ENCODE results near the gene ZC3H7A.
"Not testable (repeated sequence)": the region's sequence is repeated elsewhere in the genome, so short reads cannot be mapped to it uniquely, and the experiment has no call there.

The ZC3H7A gene, protein sequence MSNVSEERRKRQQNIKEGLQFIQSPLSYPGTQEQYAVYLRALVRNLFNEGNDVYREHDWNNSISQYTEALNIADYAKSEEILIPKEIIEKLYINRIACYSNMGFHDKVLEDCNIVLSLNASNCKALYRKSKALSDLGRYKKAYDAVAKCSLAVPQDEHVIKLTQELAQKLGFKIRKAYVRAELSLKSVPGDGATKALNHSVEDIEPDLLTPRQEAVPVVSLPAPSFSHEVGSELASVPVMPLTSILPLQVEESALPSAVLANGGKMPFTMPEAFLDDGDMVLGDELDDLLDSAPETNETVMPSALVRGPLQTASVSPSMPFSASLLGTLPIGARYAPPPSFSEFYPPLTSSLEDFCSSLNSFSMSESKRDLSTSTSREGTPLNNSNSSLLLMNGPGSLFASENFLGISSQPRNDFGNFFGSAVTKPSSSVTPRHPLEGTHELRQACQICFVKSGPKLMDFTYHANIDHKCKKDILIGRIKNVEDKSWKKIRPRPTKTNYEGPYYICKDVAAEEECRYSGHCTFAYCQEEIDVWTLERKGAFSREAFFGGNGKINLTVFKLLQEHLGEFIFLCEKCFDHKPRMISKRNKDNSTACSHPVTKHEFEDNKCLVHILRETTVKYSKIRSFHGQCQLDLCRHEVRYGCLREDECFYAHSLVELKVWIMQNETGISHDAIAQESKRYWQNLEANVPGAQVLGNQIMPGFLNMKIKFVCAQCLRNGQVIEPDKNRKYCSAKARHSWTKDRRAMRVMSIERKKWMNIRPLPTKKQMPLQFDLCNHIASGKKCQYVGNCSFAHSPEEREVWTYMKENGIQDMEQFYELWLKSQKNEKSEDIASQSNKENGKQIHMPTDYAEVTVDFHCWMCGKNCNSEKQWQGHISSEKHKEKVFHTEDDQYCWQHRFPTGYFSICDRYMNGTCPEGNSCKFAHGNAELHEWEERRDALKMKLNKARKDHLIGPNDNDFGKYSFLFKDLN

DNA sequence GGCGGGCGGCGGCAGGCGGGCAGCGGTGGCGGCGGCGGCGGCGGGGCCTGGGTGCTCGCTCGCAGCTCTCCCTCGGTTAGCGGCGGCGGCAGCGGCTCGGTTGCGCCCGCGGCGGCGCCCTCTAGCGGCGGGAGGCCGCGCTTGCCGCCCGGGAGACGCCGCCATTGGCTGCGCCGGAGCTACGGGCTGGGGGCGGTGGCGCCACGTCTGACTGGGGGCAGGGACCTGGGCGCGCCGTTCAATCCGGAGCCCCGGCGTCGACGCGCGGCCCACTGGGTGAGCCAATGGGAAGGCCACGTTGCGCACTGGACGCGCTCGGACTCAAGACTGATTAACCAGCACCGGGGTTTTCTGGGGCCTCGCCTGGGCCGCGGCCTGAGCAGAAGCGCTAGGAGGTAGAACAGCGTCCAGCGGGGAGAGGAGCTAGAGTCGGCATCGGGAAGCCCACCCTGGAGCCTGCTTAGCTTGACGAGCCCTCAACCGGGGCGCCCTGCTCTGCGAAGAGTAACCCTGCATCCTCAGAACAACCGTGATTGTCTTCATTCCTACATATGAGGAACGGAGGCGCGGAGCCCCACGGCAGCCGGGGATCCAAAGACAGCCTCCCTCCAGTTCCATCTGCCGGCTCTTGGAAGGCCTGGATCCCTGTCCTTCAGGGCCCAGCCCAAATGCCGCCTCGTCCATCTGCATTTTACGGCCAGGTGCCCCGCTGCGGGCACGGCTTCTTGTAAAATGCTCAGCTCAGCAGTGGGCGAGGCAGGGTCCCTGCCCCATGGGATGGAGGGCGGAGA, at the start of gene ZC3H7A:
ZC3H7A (minus strand) TSS at position 93 of the 791 bp plus-strand sequence. CDS start 14,904 bp downstream, outside the sequence.
- Histone ChIP-seq H3K4me1 (peaks cover 28% of the 10 kb centered on the region), H3K27me3 (ENCODE audit: low read depth) (no peaks in the 10 kb centered on the region), H3K4me3 (peak within 1 kb of the TSS; percentile 60), H3K9me3 (no peaks in the 10 kb centered on the region; the same call in 1 of the 2 replicates), H3K36me3 (replicated peaks) (peaks cover 14% of the 10 kb centered on the region)
- peak; percentile 96 to 97 for DNase-seq (ENCODE audit: low spot score in 2 of 2)
- in situ Hi-C loops (cut with MboI; ENCODE audit: low sequenced_read_pairs), result no loop called here

DNA sequence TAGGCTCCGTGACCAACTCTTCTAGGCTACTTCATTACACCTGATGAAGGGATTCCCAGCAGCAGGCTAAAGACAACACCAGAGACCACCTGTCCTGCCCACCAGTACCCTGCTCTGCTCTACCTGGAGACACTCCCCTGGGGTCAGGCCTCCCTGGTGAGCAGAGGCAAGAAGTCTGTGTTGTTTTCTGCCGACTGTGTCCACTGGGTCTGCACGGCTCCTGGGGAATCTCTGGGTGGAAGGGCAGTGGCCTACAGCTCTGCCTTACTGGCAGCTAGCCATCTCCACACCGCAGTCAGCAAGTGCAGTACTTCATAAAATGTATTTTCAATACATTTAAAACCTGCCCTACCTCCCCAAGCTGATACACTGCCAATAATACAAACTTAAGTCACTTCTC, 47.4 kb upstream of the ZC3H7A start:
- peaks cover 91% of the 10 kb centered on the region for H3K36me3 ChIP-seq (replicated peaks)
- H3K4me1 ChIP-seq, result peaks cover 4% of the 10 kb centered on the region; the same call in 1 of the 2 replicates
- no peaks in the 10 kb centered on the region for H3K9me3 ChIP-seq
- no peaks in the 10 kb centered on the region for H3K27me3 ChIP-seq (ENCODE audit: low read depth)
- DNase-seq (ENCODE audit: low spot score in 2 of 2), result no peak
- in situ Hi-C loops (cut with MboI; ENCODE audit: low sequenced_read_pairs), result no loop called here
- H3K4me3 ChIP-seq, result no peak overlapping the region

DNA sequence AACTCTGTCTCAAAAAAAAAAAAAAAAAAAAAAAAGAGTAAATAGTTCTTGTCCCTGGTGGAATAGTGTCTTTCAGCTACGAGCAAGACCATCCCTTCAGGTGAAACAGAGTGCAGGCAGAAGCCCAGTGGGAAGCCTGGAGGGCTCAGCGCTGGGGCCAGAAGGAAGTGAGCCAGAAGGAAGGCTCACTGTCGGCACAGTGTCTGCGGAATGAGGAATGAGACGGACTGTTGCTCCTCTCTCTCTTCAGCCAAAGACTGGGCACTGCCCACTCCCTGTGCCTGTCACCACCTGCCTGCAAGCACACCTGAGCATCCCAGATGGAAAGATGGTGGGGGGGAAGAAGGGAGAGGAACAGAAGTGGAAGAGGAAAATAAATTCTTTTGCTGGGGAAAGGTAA, 46.8 kb upstream of the ZC3H7A start:
- Histone ChIP-seq H3K4me1 (no peaks in the 10 kb centered on the region), H3K9me3 (no peaks in the 10 kb centered on the region), H3K36me3 (replicated peaks) (peaks cover 91% of the 10 kb centered on the region), H3K27me3 (ENCODE audit: low read depth) (no peaks in the 10 kb centered on the region), H3K4me3 (no peak overlapping the region)
- no peak for DNase-seq (ENCODE audit: low spot score in 2 of 2)
- in situ Hi-C loops (cut with MboI; ENCODE audit: low sequenced_read_pairs), result no loop called here

DNA sequence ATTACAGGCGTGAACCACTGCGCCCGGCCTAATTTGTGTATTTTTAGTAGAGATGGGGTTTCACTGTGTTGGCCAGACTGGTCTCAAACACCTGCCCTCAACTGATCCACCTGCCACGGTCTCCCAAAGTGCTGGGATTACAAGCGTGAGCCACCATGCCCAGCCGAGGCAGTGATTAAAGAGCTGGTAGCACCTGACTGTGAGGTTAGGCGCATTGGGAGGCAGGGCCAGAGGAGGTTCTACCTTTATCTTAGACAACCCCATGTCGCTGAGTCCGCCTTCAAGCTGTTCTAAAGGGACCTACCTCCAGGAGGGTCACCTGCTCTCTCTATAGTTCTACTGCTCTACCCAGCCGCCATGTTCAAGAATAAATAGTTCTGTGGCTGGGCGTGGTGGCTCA, 46.1 kb upstream of the ZC3H7A start:
- in situ Hi-C loops (cut with MboI; ENCODE audit: low sequenced_read_pairs), result no loop called here
- H3K27me3 ChIP-seq (ENCODE audit: low read depth), result no peaks in the 10 kb centered on the region
- H3K9me3 ChIP-seq, result no peaks in the 10 kb centered on the region
- H3K4me3 ChIP-seq, result no peak overlapping the region
- no peaks in the 10 kb centered on the region for H3K4me1 ChIP-seq
- no peak for DNase-seq (ENCODE audit: low spot score in 2 of 2)
- peaks cover 91% of the 10 kb centered on the region for H3K36me3 ChIP-seq (replicated peaks)

DNA sequence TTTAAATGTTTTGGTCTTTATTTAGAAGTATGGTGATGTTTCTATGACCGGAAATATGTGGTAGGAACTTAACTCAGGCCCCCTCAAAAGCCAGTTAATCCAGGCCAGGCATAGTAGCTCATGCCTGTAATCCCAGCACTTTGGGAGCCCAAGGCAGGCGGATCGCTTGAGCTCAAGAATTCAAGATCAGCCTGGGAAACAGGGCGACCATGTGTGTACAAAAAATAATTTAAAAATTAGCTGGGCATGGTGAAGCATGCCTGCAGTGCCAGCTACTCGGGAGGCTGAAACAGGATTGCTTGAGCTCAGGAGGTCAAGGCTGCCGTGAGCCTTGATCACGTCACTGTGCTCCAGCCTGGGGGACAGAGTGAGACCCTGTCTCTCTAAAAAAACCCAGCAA, 44.0 kb upstream of the ZC3H7A start:
- no peaks in the 10 kb centered on the region for H3K27me3 ChIP-seq (ENCODE audit: low read depth)
- H3K4me1 ChIP-seq, result no peaks in the 10 kb centered on the region
- no peak for DNase-seq (ENCODE audit: low spot score in 2 of 2)
- peaks cover 91% of the 10 kb centered on the region for H3K36me3 ChIP-seq (replicated peaks)
- no peak overlapping the region for H3K4me3 ChIP-seq
- in situ Hi-C loops (cut with MboI; ENCODE audit: low sequenced_read_pairs), result no loop called here
- H3K9me3 ChIP-seq, result no peaks in the 10 kb centered on the region

DNA sequence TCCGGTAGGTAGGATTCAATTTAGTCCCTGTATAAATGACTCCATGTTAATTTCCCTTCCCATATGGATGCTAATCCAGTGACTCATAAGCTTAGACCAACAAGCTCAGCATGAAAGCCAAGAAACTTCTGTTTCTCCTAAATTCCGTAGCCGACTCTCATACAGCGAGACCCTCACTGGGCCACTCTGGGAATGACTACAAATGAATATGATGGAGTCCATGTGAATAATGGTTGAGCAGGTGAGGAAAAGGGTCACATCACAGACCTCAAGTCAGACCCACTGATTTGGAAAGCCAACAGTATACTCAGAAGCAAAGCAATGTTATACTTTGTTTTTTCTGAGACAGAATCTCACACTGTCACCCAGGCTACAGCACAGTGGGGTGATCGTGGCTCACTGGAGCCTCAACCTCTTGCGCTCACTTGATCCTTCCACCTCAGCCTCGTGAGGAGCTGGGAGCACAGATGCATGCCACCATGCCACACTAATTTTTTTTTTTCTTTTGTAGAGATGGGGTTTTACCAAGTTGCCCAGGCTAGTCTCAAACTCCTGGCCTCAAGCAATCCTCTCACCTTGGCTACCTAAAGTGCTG, 39.7 kb upstream of the ZC3H7A start:
- in situ Hi-C loops (cut with MboI; ENCODE audit: low sequenced_read_pairs), result no loop called here
- DNase-seq (ENCODE audit: low spot score in 2 of 2), result no peak
- peaks cover 64% of the 10 kb centered on the region for H3K36me3 ChIP-seq (replicated peaks)

DNA sequence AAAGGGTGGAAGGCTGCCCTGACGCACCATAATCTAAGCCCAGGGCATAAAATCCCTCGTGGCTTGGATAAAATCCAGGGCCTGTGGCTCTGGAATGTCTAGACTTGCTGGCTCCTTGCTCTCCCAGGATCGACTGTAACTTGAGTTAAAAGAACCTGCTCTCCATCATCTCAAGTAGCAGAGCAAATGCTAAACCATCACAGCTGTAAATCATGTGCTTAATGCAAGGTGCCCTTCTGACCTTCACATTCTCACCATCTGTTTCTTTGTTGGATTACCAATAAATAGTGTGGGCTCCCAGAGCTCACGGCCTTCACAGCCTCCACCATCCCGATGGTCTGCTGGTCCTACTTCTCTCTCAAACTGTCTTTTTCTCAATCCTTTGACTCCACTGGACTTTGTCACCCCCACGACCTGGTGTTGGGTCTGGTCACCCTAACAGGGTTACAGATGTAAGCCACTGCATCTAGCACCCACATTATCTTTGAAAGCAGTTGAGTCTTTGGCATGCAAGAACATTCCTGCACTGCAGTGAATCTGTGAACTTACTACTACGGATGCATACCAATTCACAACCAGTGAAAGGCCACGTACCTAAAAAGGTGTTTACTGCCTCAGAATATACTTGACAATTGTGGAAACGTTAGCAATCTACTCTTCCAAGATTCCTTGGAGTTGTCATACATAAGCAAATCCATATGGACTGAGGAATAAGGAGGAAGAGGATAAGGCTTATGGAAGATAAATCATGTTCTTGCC, 39.0 kb upstream of the ZC3H7A start:
- in situ Hi-C loops (cut with MboI; ENCODE audit: low sequenced_read_pairs), result no loop called here
- Histone ChIP-seq H3K27me3 (ENCODE audit: low read depth) (no peaks in the 10 kb centered on the region), H3K4me1 (no peaks in the 10 kb centered on the region), H3K4me3 (no peak overlapping the region), H3K9me3 (no peaks in the 10 kb centered on the region), H3K36me3 (replicated peaks) (peaks cover 57% of the 10 kb centered on the region)
- DNase-seq (ENCODE audit: low spot score in 2 of 2), result peak in 1 of 2 experiments; percentile 22

More for the DNA sequence above, 39.7 kb upstream of the ZC3H7A start:
- Histone ChIP-seq H3K9me3 (no peaks in the 10 kb centered on the region), H3K4me3 (no peak overlapping the region), H3K4me1 (no peaks in the 10 kb centered on the region), H3K27me3 (ENCODE audit: low read depth) (no peaks in the 10 kb centered on the region)

DNA sequence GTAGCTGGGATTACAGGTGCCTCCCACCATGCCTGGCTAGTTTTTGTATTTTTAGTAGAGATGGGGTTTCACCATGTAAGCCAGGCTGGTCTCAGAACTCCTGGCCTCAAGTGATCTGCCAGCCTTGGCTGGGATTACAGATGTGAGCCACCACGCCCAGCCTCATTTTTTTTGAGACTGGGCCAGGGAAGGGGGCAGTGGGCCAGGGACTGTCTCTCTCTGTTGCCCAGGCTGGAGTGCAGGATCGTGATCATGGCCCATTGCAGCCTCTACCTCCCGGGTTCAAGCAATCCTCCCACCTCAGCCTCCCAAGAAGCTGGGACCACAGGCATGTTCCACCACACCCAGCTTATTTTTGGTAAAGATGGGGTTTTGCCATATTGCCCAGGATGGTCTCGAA, 38.3 kb upstream of the ZC3H7A start:
- in situ Hi-C loops (cut with MboI; ENCODE audit: low sequenced_read_pairs), result no loop called here
- H3K4me1 ChIP-seq, result no peaks in the 10 kb centered on the region
- H3K4me3 ChIP-seq, result no peak overlapping the region
- no peaks in the 10 kb centered on the region for H3K9me3 ChIP-seq
- no peak for DNase-seq (ENCODE audit: low spot score in 2 of 2)
- H3K36me3 ChIP-seq (replicated peaks), result peaks cover 50% of the 10 kb centered on the region
- no peaks in the 10 kb centered on the region for H3K27me3 ChIP-seq (ENCODE audit: low read depth)

DNA sequence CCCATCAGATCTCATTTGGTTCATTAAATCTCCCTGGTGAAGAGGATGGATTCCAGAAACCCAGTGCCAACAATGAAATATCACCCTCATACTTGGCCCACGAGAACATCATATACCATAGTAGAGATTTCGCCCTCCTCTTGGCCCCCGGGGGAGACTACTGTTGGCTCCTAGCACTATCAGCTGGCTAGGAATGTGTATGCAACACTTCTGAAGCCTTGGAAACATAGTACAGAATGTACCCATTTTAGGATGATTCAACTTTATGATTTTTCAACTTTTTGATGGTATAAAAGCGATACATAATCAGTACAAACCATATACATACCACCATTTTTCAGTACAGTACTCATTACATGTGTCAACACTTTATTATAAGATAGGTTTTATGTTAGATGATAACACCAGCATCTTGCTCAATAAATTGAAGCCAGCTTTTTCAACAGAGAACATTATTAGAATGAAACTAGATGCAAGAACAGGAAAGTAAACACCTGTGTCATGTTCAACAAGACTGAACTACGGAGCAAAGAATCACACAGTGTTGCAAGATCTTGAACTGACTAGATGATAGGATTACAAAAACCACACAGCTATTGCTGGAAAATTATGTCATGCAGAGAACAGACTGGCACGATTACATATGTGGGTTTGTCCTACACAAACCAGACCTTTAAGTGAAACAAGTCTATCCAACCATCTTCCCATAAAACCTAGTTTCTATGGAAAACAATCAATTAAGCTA, 37.1 kb upstream of the ZC3H7A start:
- no peak for DNase-seq (ENCODE audit: low spot score in 2 of 2)
- in situ Hi-C loops (cut with MboI; ENCODE audit: low sequenced_read_pairs), result no loop called here
- H3K27me3 ChIP-seq (ENCODE audit: low read depth), result no peaks in the 10 kb centered on the region

DNA sequence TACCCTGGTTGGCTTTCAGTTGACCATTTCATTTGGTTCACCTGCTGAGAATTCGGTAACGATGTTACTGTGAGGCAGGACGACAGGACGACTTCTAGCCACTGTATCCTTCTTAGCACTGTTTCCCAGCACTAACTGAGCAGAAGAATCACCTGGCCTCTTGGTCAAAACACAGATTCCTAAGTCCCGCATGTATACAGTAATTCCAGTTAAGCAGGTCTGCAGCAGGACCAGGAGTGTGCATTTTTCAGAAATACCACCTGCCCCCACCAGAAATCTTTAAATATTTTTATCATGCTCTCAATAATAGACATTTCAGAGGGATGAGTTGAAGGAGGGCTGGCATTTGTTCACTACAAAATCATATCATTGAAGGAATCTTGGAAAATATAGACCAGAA, 31.6 kb upstream of the ZC3H7A start:
- Histone ChIP-seq H3K9me3 (no peaks in the 10 kb centered on the region), H3K4me1 (peaks cover 7% of the 10 kb centered on the region; the same call in 1 of the 2 replicates), H3K36me3 (replicated peaks) (no peaks in the 10 kb centered on the region), H3K4me3 (no peak overlapping the region), H3K27me3 (ENCODE audit: low read depth) (no peaks in the 10 kb centered on the region)
- in situ Hi-C loops (cut with MboI; ENCODE audit: low sequenced_read_pairs), result no loop called here
- DNase-seq (ENCODE audit: low spot score in 2 of 2), result no peak

More for the DNA sequence above, 37.1 kb upstream of the ZC3H7A start:
- no peaks in the 10 kb centered on the region for H3K9me3 ChIP-seq
- peaks cover 38% of the 10 kb centered on the region for H3K36me3 ChIP-seq (replicated peaks)
- H3K4me3 ChIP-seq, result no peak overlapping the region
- no peaks in the 10 kb centered on the region for H3K4me1 ChIP-seq

DNA sequence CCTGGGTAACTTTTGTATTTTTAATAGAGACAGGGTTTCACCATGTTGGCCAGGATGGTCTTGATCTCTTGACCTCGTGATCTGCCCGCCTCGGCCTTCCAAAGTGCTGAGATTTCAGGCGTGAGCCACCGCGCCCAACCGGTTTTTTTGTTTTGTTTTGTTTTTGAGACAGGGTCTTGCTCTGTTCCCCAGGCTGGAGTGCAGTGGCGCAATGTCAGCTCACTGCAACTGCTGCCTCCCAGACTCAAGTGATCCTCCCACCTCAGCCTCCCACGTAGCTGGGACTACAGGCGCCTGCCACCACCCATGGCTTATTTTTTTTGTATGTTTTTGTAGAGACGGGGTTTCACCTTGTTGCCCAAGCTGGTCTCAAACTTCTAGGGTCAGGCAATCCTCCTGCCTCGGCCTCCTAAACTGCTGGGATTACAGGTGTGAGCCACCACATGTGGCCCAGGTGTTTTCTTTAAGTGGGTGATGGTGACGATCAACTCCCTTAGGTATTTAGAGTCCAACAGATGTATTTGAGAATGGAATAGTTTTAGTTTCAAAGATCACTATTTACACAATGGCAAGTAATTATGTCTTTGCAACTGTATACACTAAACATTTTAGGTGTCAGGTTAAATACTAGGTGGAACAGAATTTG, 28.6 kb upstream of the ZC3H7A start:
- DNase-seq (ENCODE audit: low spot score in 2 of 2); H3K36me3 ChIP-seq (replicated peaks); in situ Hi-C loops (cut with MboI; ENCODE audit: low sequenced_read_pairs); H3K4me1 ChIP-seq; H3K27me3 ChIP-seq (ENCODE audit: low read depth); H3K4me3 ChIP-seq; H3K9me3 ChIP-seq: not testable (repeated sequence)
